Measurements from ENCODE around the gene KCNB1. TPM values are rescaled to one million over a fixed set of nuclear protein-coding genes. Genes with fewer than 3 reads are reported as not detected.

The KCNB1 gene
- total and polyA plus RNA-seq, 2 donors (not counting 1 experiment from before 2014, with no cell fraction given): 0.12 TPM; not detected in 1

- ATAC-seq (ENCODE audit: low read depth): no peak
- 97% methylated on average over 2 of the region's 2 CpGs for WGBS (ENCODE audit: insufficient coverage)
- ChIA-PET POLR2A (no interaction called here), CTCF (no interaction called here)
- Mint-ChIP-seq H3K9me3 (ENCODE audit: insufficient read depth) (no peaks in the 10 kb centered on the region), H3K4me3 (no peak overlapping the region), H3K27me3 (peaks cover 40% of the 10 kb centered on the region), H3K27ac (no peak overlapping the region), H3K4me1 (peaks cover 3% of the 10 kb centered on the region)
- no peak for DNase-seq
- intact Hi-C loops (cut with micrococcal nuclease): no loop called here
- Histone ChIP-seq H3K79me2 (ENCODE audit: control insufficient read depth, insufficient read depth, low read length) (no peaks in the 10 kb centered on the region), H3K4me3 (ENCODE audit: control extremely low read depth in 1 of 5, extremely low read depth in 1 of 5, insufficient read depth in 1 of 5, low read depth in 2 of 5, low read length in 4 of 5) (no peak overlapping the region), H3K4me1 (ENCODE audit: control insufficient read depth in 2 of 2, insufficient read depth in 2 of 2, low read length in 2 of 2) (no peaks in the 10 kb centered on the region), H3K9me3 (ENCODE audit: control extremely low read depth in 1 of 3, control insufficient read depth in 2 of 3, insufficient read depth in 1 of 3, low read length in 2 of 3) (peaks cover 0 to 3% (median 0%) of the 10 kb centered on the region in 3 donors), H4K20me1 (ENCODE audit: control insufficient read depth, insufficient read depth, low read length, poor library complexity, severe bottlenecking) (no peaks in the 10 kb centered on the region), H2AFZ (ENCODE audit: insufficient read depth, low read depth, low read length, poor library complexity, severe bottlenecking) (no peak overlapping the region), H3K27ac (ENCODE audit: low read length in 2 of 2) (no peak overlapping the region), H3K4me2 (replicated peaks; ENCODE audit: low read depth, low read length, poor library complexity, severe bottlenecking) (no peak overlapping the region), H3K9ac (ENCODE audit: low read length) (no peak overlapping the region), H3K27me3 (replicated peaks in 1 of 4; ENCODE audit: control extremely low read depth in 1 of 4, control insufficient read depth in 3 of 4, insufficient read depth in 4 of 4, low read length in 3 of 4) (peaks cover 0 to 12% (median 1%) of the 10 kb centered on the region in 4 experiments), H3K36me3 (replicated peaks in 1 of 2; ENCODE audit: control extremely low read depth in 1 of 2, control insufficient read depth in 1 of 2, extremely low read depth in 1 of 2, insufficient read depth in 2 of 2, low read length in 1 of 2) (no peaks in the 10 kb centered on the region)
- TF ChIP-seq EZH2 (IDR thresholded peaks at IDR 0.05; ENCODE audit: borderline replicate concordance, insufficient read depth, low read depth, low read length, poor library complexity, severe bottlenecking) (no peak), CTCF (IDR thresholded peaks at IDR 0.05) (no peak)
These were observed 29.5 kb upstream of the KCNB1 start for GRCh38 chr20:49511788-49512525.

GRCh38 chr20:49510562-49511122 lies 28.2 kb upstream of the KCNB1 start:
- 77% methylated on average over 9 of the region's 12 CpGs for WGBS (ENCODE audit: insufficient coverage)
- H3K4me3 Mint-ChIP-seq: no peak overlapping the region
- Histone ChIP-seq H3K4me1 (ENCODE audit: control insufficient read depth in 2 of 2, insufficient read depth in 2 of 2, low read length in 2 of 2) (no peaks in the 10 kb centered on the region), H3K4me3 (ENCODE audit: control extremely low read depth in 1 of 5, extremely low read depth in 1 of 5, insufficient read depth in 1 of 5, low read depth in 2 of 5, low read length in 4 of 5) (no peak overlapping the region), H3K27me3 (replicated peaks in 1 of 4; ENCODE audit: control extremely low read depth in 1 of 4, control insufficient read depth in 3 of 4, insufficient read depth in 4 of 4, low read length in 3 of 4) (peaks cover 0 to 16% (median 1%) of the 10 kb centered on the region in 4 experiments), H3K9me3 (ENCODE audit: control extremely low read depth in 1 of 3, control insufficient read depth in 2 of 3, insufficient read depth in 1 of 3, low read length in 2 of 3) (peaks cover 0 to 3% (median 0%) of the 10 kb centered on the region in 3 donors), H3K79me2 (ENCODE audit: control insufficient read depth, insufficient read depth, low read length) (no peaks in the 10 kb centered on the region), H3K27ac (ENCODE audit: low read length in 2 of 2) (no peak overlapping the region), H3K4me2 (replicated peaks; ENCODE audit: low read depth, low read length, poor library complexity, severe bottlenecking) (no peak overlapping the region), H3K9ac (ENCODE audit: low read length) (no peak overlapping the region), H2AFZ (ENCODE audit: insufficient read depth, low read depth, low read length, poor library complexity, severe bottlenecking) (no peak overlapping the region), H3K36me3 (replicated peaks in 1 of 2; ENCODE audit: control extremely low read depth in 1 of 2, control insufficient read depth in 1 of 2, extremely low read depth in 1 of 2, insufficient read depth in 2 of 2, low read length in 1 of 2) (no peaks in the 10 kb centered on the region), H4K20me1 (ENCODE audit: control insufficient read depth, insufficient read depth, low read length, poor library complexity, severe bottlenecking) (no peaks in the 10 kb centered on the region)
- H3K27ac Mint-ChIP-seq: no peak overlapping the region
- intact Hi-C loops (cut with micrococcal nuclease): no loop called here
- no peak for DNase-seq
- H3K9me3 Mint-ChIP-seq (ENCODE audit: insufficient read depth): no peaks in the 10 kb centered on the region
- peaks cover 49% of the 10 kb centered on the region for H3K27me3 Mint-ChIP-seq
- H3K4me1 Mint-ChIP-seq: peaks cover 3% of the 10 kb centered on the region
- ChIA-PET CTCF (no interaction called here), POLR2A (no interaction called here)
- TF ChIP-seq EZH2 (IDR thresholded peaks at IDR 0.05; ENCODE audit: borderline replicate concordance, insufficient read depth, low read depth, low read length, poor library complexity, severe bottlenecking): no peak
- no peak for TF ChIP-seq CTCF (IDR thresholded peaks at IDR 0.05)
- ATAC-seq (ENCODE audit: low read depth): no peak

All from B cell (primary cell).